A549 (cell line): ENCODE results near the gene PDXP. TPM values are rescaled to one million over a fixed set of nuclear protein-coding genes. Genes with fewer than 3 reads are reported as not detected.

Experiments used
- ATAC-seq, 2 experiments: fragments of 200-7000 bp in 1 of 2; fragments of >200 bp in 1 of 2; cut with Nextera tagmentation in 1 of 2; cut with Tn5 transposase in 1 of 2; 3 replicates each; pipeline versions ENCODE4 v1.8.0 to v1.9.1; 2018 to 2020; ENCODE audit warnings: mild to moderate bottlenecking in 1 of 2, moderate library complexity in 1 of 2
- CTCF ChIA-PET: fragments of 300-600 bp; sonication (Branson Sonifier 250); formaldehyde crosslinking; extraction: SDS; loops from one replicate; lab custom pipeline; 2021; ENCODE audit warnings: antibody characterized with exemption, inconsistent platforms; lab: Yijun Ruan, JAX
- POLR2A ChIA-PET: fragments of 350-600 bp; formaldehyde crosslinking; extraction: SDS; loops from one replicate; lab custom pipeline; 2021; ENCODE audit warnings: antibody characterized with exemption, inconsistent platforms; lab: Yijun Ruan, JAX
- DNase-seq, 2 experiments: peaks; one replicate each; pipeline versions ENCODE4 v3.0.0 to v3.0.0-alpha.2; 2011 to 2016; ENCODE audit warnings: low read depth in 1 of 2, low spot score in 1 of 2
- FAIRE-seq: peaks from 2 replicates; lab custom pipeline; 2011; peaks lifted over from hg19 to GRCh38; lab: Jason Lieb, UNC
- H3K27ac ChIP-seq, 2 experiments: fragments of >200 bp; sonication (Bioruptor Twin); formaldehyde crosslinking; 3 replicates each; pipeline ENCODE4 v1.5.1; 2016 to 2017
- H3K4me1 ChIP-seq: fragments of >200 bp; sonication (Bioruptor Twin); formaldehyde crosslinking; 3 replicates; pipeline ENCODE4 v1.6.1; 2016
- H3K4me2 ChIP-seq: fragments of >200 bp; sonication (Bioruptor Twin); formaldehyde crosslinking; 3 replicates; pipeline ENCODE4 v1.6.1; 2016
- H3K4me3 ChIP-seq: fragments of >200 bp; sonication (Bioruptor Twin); formaldehyde crosslinking; 3 replicates; pipeline ENCODE4 v1.5.1; 2016
- H3K9me3 ChIP-seq: fragments of >200 bp; sonication (Bioruptor Twin); formaldehyde crosslinking; 3 replicates; pipeline ENCODE4 v1.6.1; 2016
- CBX2 ChIP-seq: fragments of 200-600 bp; sonication (generic); IDR thresholded peaks from 2 replicates; pipeline ENCODE4 v1.6.1; 2016; ENCODE audit warnings: low read depth, mild to moderate bottlenecking, borderline replicate concordance
- MAFK ChIP-seq: fragments of 450-650 bp; IDR thresholded peaks from 2 replicates; pipeline ENCODE4 v1.6.1; 2014; ENCODE audit not compliant: partially characterized antibody
- NFE2L2 ChIP-seq: fragments of 150-350 bp; conservative IDR thresholded peaks from 2 replicates; pipeline ENCODE4 v1.6.1; 2014; ENCODE audit warnings: low read length
- PHF8 ChIP-seq: fragments of 200-600 bp; sonication (generic); IDR thresholded peaks from 2 replicates; pipeline ENCODE4 v1.6.1; 2016; ENCODE audit warnings: low read depth, mild to moderate bottlenecking, antibody characterized with exemption, moderate library complexity, borderline replicate concordance
- POLR2AphosphoS2 ChIP-seq: conservative IDR thresholded peaks from 2 replicates; pipeline ENCODE4 v1.6.1; 2012; ENCODE audit warnings: low read length, improper control_type of control experiment, inconsistent platforms
- RAD21 ChIP-seq, 2 experiments: fragments of >200 bp in 1 of 2; sonication (Bioruptor Twin) in 1 of 2; formaldehyde crosslinking in 1 of 2; IDR thresholded peaks in 1 of 2; conservative IDR thresholded peaks in 1 of 2; 2 replicates in 1 of 2; 3 replicates in 1 of 2; pipeline ENCODE4 v1.6.1; 2012 to 2018; ENCODE audit warnings: inconsistent platforms in 1 of 2
- SMC3 ChIP-seq: fragments of >200 bp; sonication (Bioruptor Twin); formaldehyde crosslinking; IDR thresholded peaks from 3 replicates; pipeline ENCODE4 v1.6.1; 2018; ENCODE audit warnings: inconsistent platforms
- TP53 ChIP-seq: fragments of 250-450 bp; sonication (Bioruptor Pico); IDR thresholded peaks from 2 replicates; pipeline ENCODE4 v1.5.0; 2021; ENCODE audit warnings: mild to moderate bottlenecking, moderate library complexity
- ZFP36 ChIP-seq: fragments of 450-650 bp; IDR thresholded peaks from 2 replicates; pipeline ENCODE4 v1.6.1; 2014; ENCODE audit warnings: borderline replicate concordance; ENCODE audit not compliant: partially characterized antibody
- WGBS: methylation state at CpG from one replicate; pipeline ENCODE4 v1.1.6; 2017; ENCODE audit errors: missing lambda C conversion rate; 5-methylcytosine and 5-hydroxymethylcytosine counted together
- polyA plus RNA-seq, 4 experiments: library from polyadenylated mRNA; depleted of rRNA in 3 of 4; stranded (reverse); fragments of >200 nt; fragmentation: RNase III in 1 of 4; extraction: RNeasy Plus Mini Kit Qiagen cat#74134 plus additional on column Dnase treatment in 1 of 4; gene quantifications; 2 replicates in 3 of 4; 3 replicates in 1 of 4; pipeline ENCODE4 v1.2.3, GENCODE V29; 2011 to 2017
- TF ChIP-seq, protein P1 (sequence below): fragments of >200 bp; sonication (Bioruptor Twin); formaldehyde crosslinking; IDR thresholded peaks from 3 replicates; pipeline ENCODE4 v1.6.1; 2016
- TF ChIP-seq, protein P2 (sequence below): fragments of 200-600 bp; sonication (generic); IDR thresholded peaks from 2 replicates; pipeline ENCODE4 v1.6.1; 2016; ENCODE audit warnings: antibody characterized with exemption, mild to moderate bottlenecking, moderate library complexity
- TF ChIP-seq, protein P3 (sequence below): fragments of >200 bp; sonication (Bioruptor Twin); formaldehyde crosslinking; IDR thresholded peaks from 3 replicates; pipeline ENCODE4 v1.5.1; 2016
- TF ChIP-seq, protein P4 (sequence below): fragments of 250-450 bp; sonication (Bioruptor Pico); IDR thresholded peaks from 2 replicates; pipeline ENCODE4 v1.5.0; 2020; ENCODE audit warnings: low read depth, mild to moderate bottlenecking, moderate library complexity

PDXP gene
- polyA plus RNA-seq, 2 of the 4 experiments (the other 2 are of a cell fraction), result 11.5 to 13.1 TPM

DNA sequence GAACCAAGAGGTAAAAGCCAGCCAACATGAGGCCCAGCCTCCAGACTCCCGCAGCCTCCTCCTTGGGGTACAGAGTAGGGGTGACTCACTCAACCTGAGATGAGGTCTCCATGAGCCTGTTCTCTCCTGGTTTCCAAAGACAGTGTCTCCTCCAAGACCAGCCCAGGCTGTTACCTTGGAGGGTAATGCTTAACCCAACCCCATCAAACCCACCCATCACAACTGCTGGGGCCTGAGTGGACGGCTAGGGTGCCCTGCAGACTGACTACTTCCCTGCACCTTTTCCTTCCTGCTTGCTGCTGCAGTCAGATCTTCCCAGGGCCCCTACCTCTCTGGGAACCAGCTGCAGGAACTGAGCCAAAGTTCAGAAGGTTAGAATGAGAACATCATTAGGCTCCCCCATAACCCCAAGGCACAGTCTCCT lies 22.5 kb downstream of the PDXP start (continued):
- TF ChIP-seq PHF8, result no peak

DNA sequence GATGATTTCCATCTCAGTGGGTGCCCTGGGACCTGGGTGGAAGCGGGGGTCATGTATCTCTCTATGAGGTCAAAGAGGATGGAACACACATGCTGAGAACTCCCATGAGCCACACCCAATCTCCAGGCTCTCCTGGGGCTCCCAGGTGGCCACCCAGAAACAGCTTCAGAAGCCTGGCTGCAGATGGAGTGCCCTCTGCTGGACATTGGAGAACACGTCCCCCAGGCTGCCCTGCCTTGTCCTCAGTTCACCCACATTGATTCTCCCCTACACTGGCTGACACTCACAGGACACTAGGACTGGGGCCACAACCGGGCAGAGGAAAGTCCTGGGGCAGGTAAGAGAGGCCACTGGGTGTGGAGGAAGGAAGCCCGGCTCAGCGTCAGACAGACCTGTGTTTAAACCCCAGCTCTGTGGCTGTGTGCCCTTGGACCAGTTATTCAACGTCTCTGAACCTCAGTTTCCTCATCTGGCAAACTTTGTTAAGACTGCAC lies 23.1 kb downstream of the PDXP start:
- peak overlapping the region; percentile 42 to 77 for H3K27ac ChIP-seq
- ChIA-PET CTCF (interaction anchor here (0.5 to 15.2 kb wide), 34 partner anchors 9 to 144 kb away, joined by 3 to 152 read pairs (median 4); partner anchors contain the start of genes PDXP and TRIOBP), POLR2A (interaction anchor here (1.5 to 1.8 kb wide), 2 partner anchors 23 to 39 kb away, joined by 4 to 9 read pairs; partner anchors contain the start of gene PDXP)
- TF ChIP-seq RAD21 (conservative IDR thresholded peaks at IDR 0.05 in 1 of 2, IDR thresholded peaks at IDR 0.05 in 1 of 2) (peak; percentile 70 to 76), ZFP36 (peak; percentile 23), TP53 (CRISPR knock-in tag) (no peak), NFE2L2 (no peak), MAFK (no peak), SMC3 (peak; percentile 75; the same call in 2 of the 3 replicates)
- TF ChIP-seq, protein P1, sequence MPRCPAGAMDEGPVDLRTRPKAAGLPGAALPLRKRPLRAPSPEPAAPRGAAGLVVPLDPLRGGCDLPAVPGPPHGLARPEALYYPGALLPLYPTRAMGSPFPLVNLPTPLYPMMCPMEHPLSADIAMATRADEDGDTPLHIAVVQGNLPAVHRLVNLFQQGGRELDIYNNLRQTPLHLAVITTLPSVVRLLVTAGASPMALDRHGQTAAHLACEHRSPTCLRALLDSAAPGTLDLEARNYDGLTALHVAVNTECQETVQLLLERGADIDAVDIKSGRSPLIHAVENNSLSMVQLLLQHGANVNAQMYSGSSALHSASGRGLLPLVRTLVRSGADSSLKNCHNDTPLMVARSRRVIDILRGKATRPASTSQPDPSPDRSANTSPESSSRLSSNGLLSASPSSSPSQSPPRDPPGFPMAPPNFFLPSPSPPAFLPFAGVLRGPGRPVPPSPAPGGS, result no peak
- TF ChIP-seq, protein P2, sequence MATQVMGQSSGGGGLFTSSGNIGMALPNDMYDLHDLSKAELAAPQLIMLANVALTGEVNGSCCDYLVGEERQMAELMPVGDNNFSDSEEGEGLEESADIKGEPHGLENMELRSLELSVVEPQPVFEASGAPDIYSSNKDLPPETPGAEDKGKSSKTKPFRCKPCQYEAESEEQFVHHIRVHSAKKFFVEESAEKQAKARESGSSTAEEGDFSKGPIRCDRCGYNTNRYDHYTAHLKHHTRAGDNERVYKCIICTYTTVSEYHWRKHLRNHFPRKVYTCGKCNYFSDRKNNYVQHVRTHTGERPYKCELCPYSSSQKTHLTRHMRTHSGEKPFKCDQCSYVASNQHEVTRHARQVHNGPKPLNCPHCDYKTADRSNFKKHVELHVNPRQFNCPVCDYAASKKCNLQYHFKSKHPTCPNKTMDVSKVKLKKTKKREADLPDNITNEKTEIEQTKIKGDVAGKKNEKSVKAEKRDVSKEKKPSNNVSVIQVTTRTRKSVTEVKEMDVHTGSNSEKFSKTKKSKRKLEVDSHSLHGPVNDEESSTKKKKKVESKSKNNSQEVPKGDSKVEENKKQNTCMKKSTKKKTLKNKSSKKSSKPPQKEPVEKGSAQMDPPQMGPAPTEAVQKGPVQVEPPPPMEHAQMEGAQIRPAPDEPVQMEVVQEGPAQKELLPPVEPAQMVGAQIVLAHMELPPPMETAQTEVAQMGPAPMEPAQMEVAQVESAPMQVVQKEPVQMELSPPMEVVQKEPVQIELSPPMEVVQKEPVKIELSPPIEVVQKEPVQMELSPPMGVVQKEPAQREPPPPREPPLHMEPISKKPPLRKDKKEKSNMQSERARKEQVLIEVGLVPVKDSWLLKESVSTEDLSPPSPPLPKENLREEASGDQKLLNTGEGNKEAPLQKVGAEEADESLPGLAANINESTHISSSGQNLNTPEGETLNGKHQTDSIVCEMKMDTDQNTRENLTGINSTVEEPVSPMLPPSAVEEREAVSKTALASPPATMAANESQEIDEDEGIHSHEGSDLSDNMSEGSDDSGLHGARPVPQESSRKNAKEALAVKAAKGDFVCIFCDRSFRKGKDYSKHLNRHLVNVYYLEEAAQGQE, result no peak
- TF ChIP-seq, protein P3, sequence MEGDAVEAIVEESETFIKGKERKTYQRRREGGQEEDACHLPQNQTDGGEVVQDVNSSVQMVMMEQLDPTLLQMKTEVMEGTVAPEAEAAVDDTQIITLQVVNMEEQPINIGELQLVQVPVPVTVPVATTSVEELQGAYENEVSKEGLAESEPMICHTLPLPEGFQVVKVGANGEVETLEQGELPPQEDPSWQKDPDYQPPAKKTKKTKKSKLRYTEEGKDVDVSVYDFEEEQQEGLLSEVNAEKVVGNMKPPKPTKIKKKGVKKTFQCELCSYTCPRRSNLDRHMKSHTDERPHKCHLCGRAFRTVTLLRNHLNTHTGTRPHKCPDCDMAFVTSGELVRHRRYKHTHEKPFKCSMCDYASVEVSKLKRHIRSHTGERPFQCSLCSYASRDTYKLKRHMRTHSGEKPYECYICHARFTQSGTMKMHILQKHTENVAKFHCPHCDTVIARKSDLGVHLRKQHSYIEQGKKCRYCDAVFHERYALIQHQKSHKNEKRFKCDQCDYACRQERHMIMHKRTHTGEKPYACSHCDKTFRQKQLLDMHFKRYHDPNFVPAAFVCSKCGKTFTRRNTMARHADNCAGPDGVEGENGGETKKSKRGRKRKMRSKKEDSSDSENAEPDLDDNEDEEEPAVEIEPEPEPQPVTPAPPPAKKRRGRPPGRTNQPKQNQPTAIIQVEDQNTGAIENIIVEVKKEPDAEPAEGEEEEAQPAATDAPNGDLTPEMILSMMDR, result peak; percentile 73
- no peaks in the 10 kb centered on the region for H3K9me3 ChIP-seq
- ATAC-seq (peak; percentile 62 to 73), DNase-seq (peak in 1 of 2 experiments; percentile 80), FAIRE-seq (no peak)
- no peak overlapping the region for H3K4me3 ChIP-seq
- H3K4me1 ChIP-seq, result peaks cover 29% of the 10 kb centered on the region
- H3K4me2 ChIP-seq, result peak overlapping the region; percentile 33
- whole genome bisulfite sequencing, result 4% methylated on average over 3 of the region's 6 CpGs

DNA sequence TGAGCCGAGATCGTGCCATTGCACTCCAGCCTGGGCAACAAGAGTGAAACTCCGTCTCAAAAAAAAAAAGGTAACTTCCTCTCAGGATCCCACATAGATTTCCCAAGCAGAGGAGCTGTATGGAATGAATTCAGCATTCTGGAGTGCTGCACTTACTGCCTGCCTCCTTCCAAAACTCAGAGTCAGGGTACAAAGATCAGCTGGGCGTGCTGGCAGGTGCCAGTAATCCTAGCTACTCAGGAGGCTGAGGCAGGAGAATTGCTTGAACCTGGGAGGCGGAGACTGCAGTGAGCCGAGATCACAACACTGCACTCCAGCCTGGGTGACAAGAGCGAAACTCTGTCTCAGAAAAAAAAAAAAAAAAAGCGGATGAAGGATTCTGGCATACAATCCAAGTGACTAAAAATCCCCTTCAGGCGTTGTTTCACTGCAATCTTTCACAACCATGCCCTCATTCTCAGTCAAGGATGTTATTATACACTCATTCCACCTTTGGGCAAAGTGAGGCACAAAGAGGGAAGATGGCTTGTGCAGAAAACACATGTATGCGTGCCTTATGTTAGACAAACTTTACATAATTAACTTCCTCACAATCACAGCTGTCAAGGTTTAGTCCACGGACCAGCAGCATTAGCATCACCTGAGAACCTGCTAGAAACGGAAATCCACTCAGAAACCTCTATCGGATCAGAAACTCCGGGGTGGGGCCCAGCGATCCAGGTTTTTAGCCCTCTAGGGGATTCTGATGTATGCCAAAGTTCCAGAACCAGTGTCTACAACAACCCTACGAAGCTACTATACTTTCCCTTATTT lies 26.5 kb downstream of the PDXP start:
- no peak for FAIRE-seq

More for the DNA sequence above, 26.5 kb downstream of the PDXP start:
- Histone ChIP-seq H3K9me3 (no peaks in the 10 kb centered on the region), H3K4me1 (peaks cover 26% of the 10 kb centered on the region), H3K27ac (peak overlapping the region in 1 of 2 experiments; percentile 98; a peak in 1 of 6 replicates), H3K4me3 (no peak overlapping the region), H3K4me2 (no peak overlapping the region)
- 67% methylated on average over 16 of the region's 16 CpGs for WGBS
- no peak for ATAC-seq
- DNase-seq, result no peak
- ChIA-PET POLR2A (interaction anchor here (0.6 to 0.7 kb wide), 2 partner anchors 8 to 41 kb away, joined by 3 to 4 read pairs; no protein-coding TSS in a partner anchor), CTCF (interaction anchor here (0.8 to 6.6 kb wide), 6 partner anchors 8 to 67 kb away, joined by 3 to 44 read pairs (median 5); no protein-coding TSS in a partner anchor)
- TF ChIP-seq, protein P4, sequence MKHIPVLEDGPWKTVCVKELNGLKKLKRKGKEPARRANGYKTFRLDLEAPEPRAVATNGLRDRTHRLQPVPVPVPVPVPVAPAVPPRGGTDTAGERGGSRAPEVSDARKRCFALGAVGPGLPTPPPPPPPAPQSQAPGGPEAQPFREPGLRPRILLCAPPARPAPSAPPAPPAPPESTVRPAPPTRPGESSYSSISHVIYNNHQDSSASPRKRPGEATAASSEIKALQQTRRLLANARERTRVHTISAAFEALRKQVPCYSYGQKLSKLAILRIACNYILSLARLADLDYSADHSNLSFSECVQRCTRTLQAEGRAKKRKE (CRISPR knock-in tag), result no peak
- TF ChIP-seq POLR2AphosphoS2, result no peak
- TF ChIP-seq PHF8, result no peak
- TF ChIP-seq CBX2, result no peak
